HL-60 (cell line): ENCODE results near the gene SLC5A7.

Experiments used
- DNase-seq, 2 experiments: peaks; one replicate each; pipeline ENCODE4 v3.0.0-alpha.2; 2010 to 2020; ENCODE audit warnings: low read depth in 1 of 2, low spot score in 1 of 2
- H3K27ac ChIP-seq: fragments of 250-450 bp; sonication (Bioruptor Pico); replicated peaks from 2 replicates; pipeline ENCODE4 v1.5.1; 2020; ENCODE audit warnings: mild to moderate bottlenecking, moderate library complexity
- H3K27me3 ChIP-seq: fragments of 250-450 bp; sonication (Bioruptor Pico); 2 replicates; pipeline ENCODE4 v1.5.1; 2021; ENCODE audit warnings: mild to moderate bottlenecking, moderate library complexity; ENCODE audit not compliant: insufficient read depth, poor library complexity, severe bottlenecking
- H3K4me3 ChIP-seq: replicated peaks from 2 replicates; pipeline ENCODE4 v1.5.1; 2011; ENCODE audit warnings: mild to moderate bottlenecking, control low read depth, low read length; ENCODE audit not compliant: insufficient read depth
- GABPA ChIP-seq: IDR thresholded peaks from 2 replicates; pipeline ENCODE4 v1.6.1; 2012; ENCODE audit warnings: low read depth
- POLR2AphosphoS5 ChIP-seq: IDR thresholded peaks from 2 replicates; pipeline ENCODE4 v1.6.1; 2012; ENCODE audit warnings: low read depth
- SPI1 ChIP-seq: IDR thresholded peaks from 2 replicates; pipeline ENCODE4 v1.6.1; 2012; ENCODE audit warnings: low read depth, mild to moderate bottlenecking, borderline replicate concordance
- TF ChIP-seq, protein P1 (sequence below): IDR thresholded peaks from one replicate; pipeline ENCODE4 v1.5.1; 2011; ENCODE audit warnings: low read length, control low read depth, inconsistent platforms; ENCODE audit not compliant: insufficient read depth
- TF ChIP-seq, protein P2 (sequence below): IDR thresholded peaks from 2 replicates; pipeline ENCODE4 v1.6.1; 2012; ENCODE audit warnings: low read depth; ENCODE audit not compliant: insufficient replicate concordance

The SLC5A7 gene

DNA sequence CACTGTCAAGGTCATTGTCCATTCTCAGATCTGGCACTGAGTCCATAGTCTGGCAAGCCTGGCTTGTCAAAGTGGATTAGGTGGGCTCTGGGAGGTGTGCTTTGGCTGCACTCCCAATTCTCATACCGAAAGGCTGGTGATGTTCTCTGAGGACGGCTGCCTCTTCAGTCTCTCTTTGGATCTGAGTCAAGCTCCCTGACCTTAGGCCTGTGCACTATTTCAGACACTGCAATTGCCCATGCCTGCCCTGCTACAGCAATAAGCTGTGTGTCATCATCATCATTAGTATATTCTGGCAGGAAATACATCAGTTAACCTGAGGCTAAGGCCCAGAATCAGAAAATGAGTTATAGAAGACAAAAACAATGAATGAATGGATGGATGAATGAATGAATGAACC, 1.6 kb upstream of the SLC5A7 start:
- TF ChIP-seq, protein P1, sequence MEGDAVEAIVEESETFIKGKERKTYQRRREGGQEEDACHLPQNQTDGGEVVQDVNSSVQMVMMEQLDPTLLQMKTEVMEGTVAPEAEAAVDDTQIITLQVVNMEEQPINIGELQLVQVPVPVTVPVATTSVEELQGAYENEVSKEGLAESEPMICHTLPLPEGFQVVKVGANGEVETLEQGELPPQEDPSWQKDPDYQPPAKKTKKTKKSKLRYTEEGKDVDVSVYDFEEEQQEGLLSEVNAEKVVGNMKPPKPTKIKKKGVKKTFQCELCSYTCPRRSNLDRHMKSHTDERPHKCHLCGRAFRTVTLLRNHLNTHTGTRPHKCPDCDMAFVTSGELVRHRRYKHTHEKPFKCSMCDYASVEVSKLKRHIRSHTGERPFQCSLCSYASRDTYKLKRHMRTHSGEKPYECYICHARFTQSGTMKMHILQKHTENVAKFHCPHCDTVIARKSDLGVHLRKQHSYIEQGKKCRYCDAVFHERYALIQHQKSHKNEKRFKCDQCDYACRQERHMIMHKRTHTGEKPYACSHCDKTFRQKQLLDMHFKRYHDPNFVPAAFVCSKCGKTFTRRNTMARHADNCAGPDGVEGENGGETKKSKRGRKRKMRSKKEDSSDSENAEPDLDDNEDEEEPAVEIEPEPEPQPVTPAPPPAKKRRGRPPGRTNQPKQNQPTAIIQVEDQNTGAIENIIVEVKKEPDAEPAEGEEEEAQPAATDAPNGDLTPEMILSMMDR: no peak
- TF ChIP-seq, protein P2, sequence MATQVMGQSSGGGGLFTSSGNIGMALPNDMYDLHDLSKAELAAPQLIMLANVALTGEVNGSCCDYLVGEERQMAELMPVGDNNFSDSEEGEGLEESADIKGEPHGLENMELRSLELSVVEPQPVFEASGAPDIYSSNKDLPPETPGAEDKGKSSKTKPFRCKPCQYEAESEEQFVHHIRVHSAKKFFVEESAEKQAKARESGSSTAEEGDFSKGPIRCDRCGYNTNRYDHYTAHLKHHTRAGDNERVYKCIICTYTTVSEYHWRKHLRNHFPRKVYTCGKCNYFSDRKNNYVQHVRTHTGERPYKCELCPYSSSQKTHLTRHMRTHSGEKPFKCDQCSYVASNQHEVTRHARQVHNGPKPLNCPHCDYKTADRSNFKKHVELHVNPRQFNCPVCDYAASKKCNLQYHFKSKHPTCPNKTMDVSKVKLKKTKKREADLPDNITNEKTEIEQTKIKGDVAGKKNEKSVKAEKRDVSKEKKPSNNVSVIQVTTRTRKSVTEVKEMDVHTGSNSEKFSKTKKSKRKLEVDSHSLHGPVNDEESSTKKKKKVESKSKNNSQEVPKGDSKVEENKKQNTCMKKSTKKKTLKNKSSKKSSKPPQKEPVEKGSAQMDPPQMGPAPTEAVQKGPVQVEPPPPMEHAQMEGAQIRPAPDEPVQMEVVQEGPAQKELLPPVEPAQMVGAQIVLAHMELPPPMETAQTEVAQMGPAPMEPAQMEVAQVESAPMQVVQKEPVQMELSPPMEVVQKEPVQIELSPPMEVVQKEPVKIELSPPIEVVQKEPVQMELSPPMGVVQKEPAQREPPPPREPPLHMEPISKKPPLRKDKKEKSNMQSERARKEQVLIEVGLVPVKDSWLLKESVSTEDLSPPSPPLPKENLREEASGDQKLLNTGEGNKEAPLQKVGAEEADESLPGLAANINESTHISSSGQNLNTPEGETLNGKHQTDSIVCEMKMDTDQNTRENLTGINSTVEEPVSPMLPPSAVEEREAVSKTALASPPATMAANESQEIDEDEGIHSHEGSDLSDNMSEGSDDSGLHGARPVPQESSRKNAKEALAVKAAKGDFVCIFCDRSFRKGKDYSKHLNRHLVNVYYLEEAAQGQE: no peak
- TF ChIP-seq GABPA (no peak), SPI1 (no peak), POLR2AphosphoS5 (no peak)
- DNase-seq: no peak
- Histone ChIP-seq H3K27ac (no peak overlapping the region), H3K27me3 (peaks cover 17% of the 10 kb centered on the region), H3K4me3 (no peak overlapping the region)

DNA sequence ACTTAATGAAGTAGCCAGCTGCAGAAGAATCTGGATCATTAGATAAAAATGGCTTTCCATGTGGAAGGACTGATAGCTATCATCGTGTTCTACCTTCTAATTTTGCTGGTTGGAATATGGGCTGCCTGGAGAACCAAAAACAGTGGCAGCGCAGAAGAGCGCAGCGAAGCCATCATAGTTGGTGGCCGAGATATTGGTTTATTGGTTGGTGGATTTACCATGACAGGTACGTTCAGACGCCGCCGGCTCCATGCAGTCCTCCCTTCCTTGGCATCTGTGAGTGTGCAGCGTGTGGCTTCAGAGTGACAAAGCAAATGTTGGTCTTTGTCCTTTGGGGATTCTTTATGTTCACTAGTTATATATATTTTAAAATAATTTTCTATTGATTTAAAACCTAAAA, 1.8 kb downstream of the SLC5A7 start:
- H3K4me3 ChIP-seq: no peak overlapping the region
- H3K27me3 ChIP-seq: peaks cover 17% of the 10 kb centered on the region
- DNase-seq: no peak
- no peak overlapping the region for H3K27ac ChIP-seq
- TF ChIP-seq, protein P2: no peak
- TF ChIP-seq GABPA: no peak
- TF ChIP-seq SPI1: no peak
- TF ChIP-seq, protein P1: no peak
- no peak for TF ChIP-seq POLR2AphosphoS5

DNA sequence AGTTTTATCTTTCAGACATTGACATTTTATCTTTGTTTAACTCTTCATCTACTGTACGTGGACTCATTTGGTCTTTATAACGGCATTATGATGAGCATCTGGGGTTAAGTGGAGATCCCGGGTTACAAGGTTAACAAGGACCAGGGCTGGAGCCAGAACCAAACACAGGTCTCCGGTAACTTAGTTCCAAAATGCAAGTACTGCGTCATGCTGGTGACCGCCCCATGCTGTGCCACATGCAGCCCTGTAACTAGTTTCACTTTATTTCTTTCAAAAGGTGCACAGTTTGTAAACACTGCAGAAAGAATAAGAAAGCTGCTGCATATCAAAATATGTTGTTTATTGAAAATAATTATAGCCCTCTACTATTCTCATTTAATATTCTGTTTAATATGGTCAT, 3.1 kb downstream of the SLC5A7 start:
- DNase-seq: no peak
- Histone ChIP-seq H3K27me3 (peaks cover 17% of the 10 kb centered on the region), H3K27ac (no peak overlapping the region), H3K4me3 (no peak overlapping the region)
- TF ChIP-seq, protein P1: no peak
- TF ChIP-seq POLR2AphosphoS5 (no peak), GABPA (no peak), SPI1 (no peak)
- TF ChIP-seq, protein P2: no peak
